ENCODE results near the gene HSP90AB1.

HSP90AB1 gene

DNA sequence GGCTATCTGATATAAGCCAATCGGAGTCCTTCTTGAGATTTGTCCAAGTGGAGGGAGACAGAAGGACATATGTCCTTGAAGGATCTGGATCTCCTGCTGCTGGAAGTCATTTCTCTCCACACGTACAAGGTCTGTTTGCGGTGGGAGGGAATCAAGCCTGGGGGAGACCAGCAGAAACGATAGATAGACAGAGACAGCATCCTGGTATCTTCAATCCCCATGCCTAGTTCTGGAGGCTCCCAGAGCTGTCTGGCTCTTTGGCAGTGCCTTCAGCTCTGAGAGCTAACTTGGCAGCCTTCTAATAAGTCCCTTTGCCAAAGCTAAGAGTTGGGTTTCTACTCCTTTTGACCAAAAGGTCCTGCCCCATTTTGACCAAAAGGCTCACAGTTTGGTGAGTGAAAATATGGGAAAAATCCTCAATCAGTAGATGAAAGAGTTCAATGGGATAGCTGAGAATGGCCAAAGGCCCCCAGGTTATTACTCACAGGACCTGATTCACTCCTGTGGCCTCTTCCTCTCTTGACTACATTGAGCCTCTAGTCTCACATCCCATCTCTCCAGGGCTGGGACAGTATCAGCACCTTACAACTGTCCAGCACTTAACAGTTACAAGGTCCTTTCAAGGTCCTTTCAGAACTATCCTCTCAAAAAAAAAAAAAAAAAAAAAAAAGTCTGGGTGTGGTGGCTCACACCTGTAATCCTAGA lies 45.9 kb downstream of the HSP90AB1 start:
- DNase-seq, result no peak

DNA sequence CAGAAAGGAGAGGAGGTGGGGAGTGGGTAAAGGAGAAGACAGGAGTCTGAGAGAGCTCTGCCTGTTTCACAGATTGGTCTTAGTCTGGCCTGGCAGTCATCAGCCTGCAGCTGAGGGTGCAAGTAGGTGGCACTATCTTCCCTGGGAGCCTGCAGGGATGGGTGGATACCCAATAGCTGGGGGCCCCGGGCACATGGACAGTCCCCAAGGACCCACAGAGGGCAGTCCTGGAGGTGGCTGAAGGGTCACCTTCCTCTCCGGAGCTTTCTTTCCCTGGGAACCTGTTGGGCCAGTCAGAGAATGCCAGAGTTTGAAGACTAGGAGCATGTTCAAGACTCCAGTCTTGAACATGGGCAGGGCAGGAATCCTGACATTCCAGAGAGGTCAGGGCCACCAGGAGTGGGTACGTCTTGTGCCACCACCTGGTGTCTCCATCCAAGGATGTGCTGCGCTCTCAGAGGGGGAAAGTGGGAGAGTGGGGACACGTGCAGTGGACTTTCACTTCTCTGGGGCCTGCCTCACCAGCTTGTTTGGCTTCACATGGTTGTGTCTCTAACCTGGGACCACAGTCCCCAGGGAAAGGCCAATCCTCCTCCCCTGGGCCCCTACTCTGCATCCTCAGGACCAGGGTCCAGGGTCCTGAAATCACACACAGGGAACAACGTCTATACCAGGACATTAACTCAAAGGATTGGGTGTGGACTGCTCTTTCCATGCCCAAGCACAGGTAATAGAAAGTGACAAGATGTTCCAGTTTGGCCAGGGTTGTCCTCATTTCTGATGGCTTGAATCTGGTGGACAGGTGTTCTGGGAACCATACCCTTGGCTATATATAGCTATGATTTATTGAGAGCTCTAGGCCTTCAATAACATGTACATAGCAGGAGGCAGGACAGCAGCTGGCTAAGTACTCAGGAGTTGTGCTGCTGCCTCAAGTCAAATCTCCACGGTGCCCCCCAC lies 48.2 kb downstream of the HSP90AB1 start:
- no peak for DNase-seq

DNA sequence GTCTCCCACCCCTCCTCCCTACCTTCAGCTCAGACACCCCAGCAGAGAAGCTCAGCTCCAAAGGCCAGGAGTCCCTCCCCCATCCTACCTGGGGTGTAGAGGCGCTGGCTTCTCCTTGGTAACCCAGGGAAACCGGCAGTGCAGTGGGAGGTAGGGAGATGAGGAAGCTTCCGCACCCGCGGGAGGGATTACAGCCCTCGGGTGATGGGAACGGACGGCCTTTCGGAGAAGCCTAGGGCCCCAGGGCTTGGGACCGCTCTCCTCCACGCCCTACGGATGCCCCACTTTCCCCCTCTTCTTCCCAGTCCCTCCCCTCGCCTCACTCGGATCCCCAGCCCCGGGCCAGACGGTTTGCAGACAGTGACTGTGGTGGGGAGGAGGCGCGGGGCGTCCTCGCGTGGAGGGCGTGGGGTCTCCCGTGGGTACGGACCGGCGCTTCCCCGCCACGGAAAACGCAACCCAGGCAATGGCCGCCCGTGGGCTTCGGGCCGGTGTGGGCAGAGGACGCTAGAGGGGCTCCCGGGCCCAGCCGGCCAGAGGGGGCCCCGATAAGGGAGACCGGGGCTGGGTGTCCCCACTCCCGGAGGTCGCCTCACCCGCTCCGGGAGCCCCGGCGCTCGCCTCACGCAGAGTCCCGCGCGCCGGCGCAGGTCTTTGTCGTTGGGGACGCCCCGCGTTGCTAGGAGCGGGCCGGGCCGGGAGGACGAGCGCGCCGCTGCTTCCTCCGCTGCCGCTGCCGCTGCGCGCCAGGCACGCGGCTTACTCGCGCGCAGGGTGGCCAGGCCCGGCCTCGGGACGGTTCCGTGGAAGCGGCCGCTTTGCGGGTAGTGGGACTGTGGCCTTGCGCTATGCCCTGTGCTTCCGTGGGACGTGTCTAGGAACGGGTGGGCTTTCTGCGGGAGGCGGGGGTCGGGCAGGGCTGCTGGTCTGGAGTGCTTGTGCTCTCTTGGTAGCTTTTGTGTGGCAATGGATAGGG lies 50.5 kb downstream of the HSP90AB1 start:
- DNase-seq, result peak; percentile 40

DNA sequence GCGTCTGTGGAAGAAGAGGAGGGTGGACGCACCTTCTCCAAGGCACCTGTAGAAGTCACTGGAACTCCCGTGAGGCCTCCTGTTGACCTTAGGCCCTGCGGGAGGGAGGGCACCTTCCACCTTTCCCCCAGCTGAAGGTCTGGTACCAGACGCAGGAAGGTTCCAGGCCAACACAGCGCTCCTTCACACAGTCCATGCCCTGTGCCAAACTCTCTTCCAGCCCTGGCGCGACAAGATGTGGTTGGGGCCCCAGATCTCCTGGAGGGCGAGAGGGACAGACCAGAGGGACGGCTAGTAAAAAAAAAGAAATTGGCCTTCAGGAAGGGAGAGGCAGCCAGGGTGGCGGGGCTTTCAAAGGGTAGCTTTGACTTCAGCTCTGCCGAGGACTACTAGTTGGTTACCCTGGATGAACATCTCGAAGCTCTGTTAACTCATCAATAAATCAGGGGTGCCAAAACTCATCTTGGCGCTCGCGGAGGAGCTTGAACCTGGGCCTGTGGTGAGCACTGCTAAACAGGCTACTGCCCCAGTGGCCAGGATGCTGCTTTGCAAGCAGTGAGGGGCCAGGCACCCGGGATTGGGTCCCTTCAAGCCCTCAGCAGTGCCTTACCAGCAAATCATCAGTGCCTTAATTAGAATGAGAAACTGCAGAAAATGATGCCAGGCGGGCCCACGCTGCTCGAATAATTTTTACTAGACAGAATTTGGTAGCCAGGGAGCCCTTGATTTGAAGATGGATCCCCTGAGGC lies 51.3 kb downstream of the HSP90AB1 start:
- DNase-seq, result no peak

DNA sequence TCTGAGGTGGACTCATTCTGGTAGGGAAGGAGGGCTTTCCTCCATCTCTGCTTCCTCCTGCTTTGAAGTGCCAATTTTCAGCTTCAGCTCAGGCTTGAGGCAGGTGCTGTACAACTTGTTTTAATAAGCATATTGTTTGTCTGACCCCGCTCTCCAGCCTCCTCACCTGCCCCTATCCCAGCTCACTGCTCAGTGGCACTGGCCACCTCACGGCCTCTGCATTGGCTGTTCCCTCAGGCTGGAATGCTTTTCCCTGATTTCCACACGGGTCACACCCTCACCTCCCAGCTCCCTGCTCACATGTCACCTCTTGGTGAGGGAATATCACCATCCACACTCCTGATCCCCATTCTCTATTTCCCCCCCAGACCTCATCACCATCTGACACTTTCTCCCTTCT lies 52.0 kb downstream of the HSP90AB1 start:
- no peak for DNase-seq

DNA sequence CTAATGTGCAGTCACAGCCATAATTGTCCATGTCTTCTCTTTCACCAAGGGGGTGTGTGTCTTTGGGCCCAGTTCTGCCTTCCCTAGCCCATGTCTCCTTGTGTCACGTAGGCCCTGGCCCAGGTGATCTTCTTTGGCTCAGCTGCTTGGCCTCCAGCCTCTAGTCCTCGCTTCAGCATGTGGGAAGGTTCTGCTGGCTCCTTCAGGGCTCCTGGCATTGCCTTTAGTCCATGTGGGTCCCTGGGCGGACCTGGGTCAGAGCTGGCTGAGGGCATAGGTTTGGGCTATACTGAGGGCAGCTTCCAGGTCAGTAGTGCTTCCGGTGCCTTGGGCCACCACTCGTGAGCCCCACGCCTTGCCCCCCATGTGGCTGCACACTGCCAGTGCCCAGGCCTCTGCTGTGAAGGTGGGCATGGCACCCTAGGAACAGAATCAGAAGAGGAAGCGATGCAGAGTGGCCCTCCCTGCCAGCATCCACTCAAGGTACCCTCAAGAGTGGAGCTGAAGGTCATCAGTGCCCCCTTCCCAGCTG lies 53.5 kb downstream of the HSP90AB1 start:
- no peak for DNase-seq

DNA sequence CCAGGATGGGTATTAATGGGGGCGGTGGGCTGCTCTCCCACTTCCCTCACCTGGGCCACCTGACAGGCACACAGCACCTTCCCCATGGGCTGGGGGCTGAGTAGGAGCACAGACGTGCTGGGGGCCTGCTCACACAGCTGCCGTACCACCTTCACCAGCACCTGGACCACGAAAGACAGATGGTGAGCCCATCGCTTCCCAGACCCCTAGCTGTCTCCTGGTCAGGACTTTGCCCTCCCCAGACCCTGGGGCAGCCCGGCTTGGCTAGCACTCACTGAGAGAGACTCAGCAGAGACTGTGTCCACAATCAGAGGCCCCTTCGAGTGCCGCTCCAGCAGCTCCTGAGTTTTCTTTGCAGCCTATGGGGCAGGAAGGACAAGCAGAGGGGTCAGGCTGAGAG lies 54.2 kb downstream of the HSP90AB1 start:
- DNase-seq, result no peak

DNA sequence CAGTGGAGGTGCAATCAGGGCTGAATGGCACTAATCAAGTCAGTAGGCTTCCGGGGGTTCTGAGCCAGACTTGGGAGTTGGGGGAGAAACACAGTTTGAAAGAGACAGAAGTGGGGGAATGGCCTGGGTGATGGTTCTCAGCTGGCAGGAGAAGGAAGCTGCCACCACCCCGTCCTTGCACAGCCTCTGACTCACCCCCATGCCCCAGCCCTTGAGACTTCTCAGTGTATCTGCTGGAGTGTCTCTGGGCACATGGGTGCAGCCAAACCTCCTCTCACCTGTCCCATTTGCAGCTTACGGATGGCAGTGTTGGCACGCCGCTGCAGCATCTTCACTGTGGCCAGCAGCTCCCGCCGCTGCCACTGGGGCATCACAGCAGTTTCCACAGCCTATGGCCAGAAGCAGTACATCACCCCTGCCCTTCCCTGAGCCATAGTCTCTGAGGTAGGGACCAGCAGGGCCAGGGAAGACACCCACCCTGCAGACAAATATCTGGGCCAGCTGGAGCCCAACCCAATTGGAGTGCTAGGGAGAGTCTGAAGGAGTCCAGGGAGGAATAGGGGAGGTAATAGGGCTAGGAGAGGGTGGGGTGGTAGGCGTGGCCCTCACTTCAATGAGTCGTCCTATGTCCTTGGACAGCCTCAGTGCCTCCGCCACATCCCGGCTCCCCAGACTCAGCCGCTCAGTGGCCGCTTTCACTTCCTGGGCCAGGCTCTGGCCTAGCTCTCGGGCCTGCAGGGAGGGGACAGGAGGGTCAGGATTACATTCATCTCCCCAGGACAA lies 55.1 kb downstream of the HSP90AB1 start:
- DNase-seq, result no peak

DNA sequence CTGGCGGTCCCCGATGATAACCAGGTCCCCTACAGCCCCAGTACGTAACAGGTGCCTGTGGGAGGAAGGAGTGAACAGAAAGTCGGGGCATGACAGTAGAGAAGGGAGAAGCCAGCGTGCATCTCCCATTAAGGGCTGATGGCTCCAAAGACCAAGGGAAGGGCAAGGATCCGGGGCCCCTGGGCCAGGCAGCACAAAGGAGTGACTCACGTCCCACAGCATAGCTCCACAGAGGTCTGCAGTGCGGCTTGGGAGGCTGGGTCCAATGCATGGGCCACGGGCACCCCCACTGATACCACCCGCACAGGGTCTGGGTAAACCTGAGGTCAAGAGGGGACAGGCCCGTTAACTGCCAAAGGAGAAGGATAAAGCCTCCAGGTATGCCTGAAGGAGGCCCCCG lies 56.0 kb downstream of the HSP90AB1 start:
- no peak for DNase-seq
